Prostate gland (tissue), 2 donors: Measurements from ENCODE around the gene CADM3.

Experiments
- CTCF ChIP-seq, 4 experiments: fragments of 200-600 bp in 2 of 4; fragments of 450-650 bp in 2 of 4; sonication (generic) in 2 of 4; IDR thresholded peaks; 1 replicate in 3 of 4; 2 replicates in 1 of 4; pipeline ENCODE4 v1.5.1; 2016 to 2019; ENCODE audit warnings: antibody characterized with exemption in 4 of 4, mild to moderate bottlenecking in 2 of 4, moderate library complexity in 2 of 4
- POLR2A ChIP-seq: fragments of 450-650 bp; IDR thresholded peaks from one replicate; pipeline ENCODE4 v1.6.1; 2016; ENCODE audit warnings: antibody characterized with exemption, mild to moderate bottlenecking
- POLR2AphosphoS5 ChIP-seq: sonication (generic); formaldehyde crosslinking; IDR thresholded peaks from one replicate; pipeline ENCODE4 v1.6.1; 2017; ENCODE audit warnings: antibody characterized with exemption

GRCh38 chr1:159197561-159198557 lies 26.4 kb downstream of the CADM3 start:
- peak; percentile 56 to 81 (median 72) for TF ChIP-seq CTCF (IDR thresholded peaks at IDR 0.05)
- no peak for TF ChIP-seq POLR2A
- peak; percentile 24 for TF ChIP-seq POLR2AphosphoS5
